ENCODE data around the gene SHB.

SHB gene

GRCh38 chr9:38071470-38072134, 2.6 kb upstream of the SHB start:
- no peak overlapping the region for H3K4me3 ChIP-seq
- no peak for TF ChIP-seq CTCF (IDR thresholded peaks at IDR 0.05)
- peaks cover 0 to 23% (median 13%) of the 10 kb centered on the region in 4 donors for H3K4me1 ChIP-seq
- no peaks in the 10 kb centered on the region for H3K27me3 ChIP-seq
- H3K9me3 ChIP-seq: no peaks in the 10 kb centered on the region
- no peak overlapping the region for H3K27ac ChIP-seq
- intact Hi-C loops (cut with DNase I; ENCODE audit: low total_unique reads): loop anchor here (5.0 to 10.0 kb wide), 2 partner anchors 169 to 343 kb away; partner anchors contain the start of gene SLC25A51
- no peaks in the 10 kb centered on the region for H3K36me3 ChIP-seq
- no peak for DNase-seq

- Histone ChIP-seq H3K36me3 (no peaks in the 10 kb centered on the region), H3K27me3 (no peaks in the 10 kb centered on the region), H3K4me1 (peaks cover 0 to 50% (median 41%) of the 10 kb centered on the region in 4 donors), H3K4me3 (peak overlapping the region; percentile 96 to 98), H3K9me3 (no peaks in the 10 kb centered on the region), H3K27ac (peak overlapping the region; percentile 94 to 98)
- peak in 1 of 2 donors; percentile 65 for DNase-seq
- intact Hi-C loops (cut with DNase I; ENCODE audit: low total_unique reads): no loop called here
- TF ChIP-seq CTCF (IDR thresholded peaks at IDR 0.05): no peak
These were observed 957 bp downstream of the SHB start for GRCh38 chr9:38067859-38068681.

GRCh38 chr9:38066914-38067858, 1.8 kb downstream of the SHB start:
- H3K27me3 ChIP-seq: no peaks in the 10 kb centered on the region
- intact Hi-C loops (cut with DNase I; ENCODE audit: low total_unique reads): no loop called here
- H3K36me3 ChIP-seq: no peaks in the 10 kb centered on the region
- no peaks in the 10 kb centered on the region for H3K9me3 ChIP-seq
- H3K4me1 ChIP-seq: peaks cover 0 to 59% (median 46%) of the 10 kb centered on the region in 4 donors
- DNase-seq: peak; percentile 66 to 89
- H3K27ac ChIP-seq: peak overlapping the region; percentile 94 to 98
- TF ChIP-seq CTCF (IDR thresholded peaks at IDR 0.05): no peak
- H3K4me3 ChIP-seq: peak overlapping the region; percentile 96 to 98

- no peaks in the 10 kb centered on the region for H3K9me3 ChIP-seq
- intact Hi-C loops (cut with DNase I; ENCODE audit: low total_unique reads): no loop called here
- peak overlapping the region; percentile 96 to 98 for H3K4me3 ChIP-seq
- peaks cover 0 to 66% (median 49%) of the 10 kb centered on the region in 4 donors for H3K4me1 ChIP-seq
- peak overlapping the region; percentile 94 to 98 for H3K27ac ChIP-seq
- no peaks in the 10 kb centered on the region for H3K27me3 ChIP-seq
- no peak for DNase-seq
- no peaks in the 10 kb centered on the region for H3K36me3 ChIP-seq
- TF ChIP-seq CTCF (IDR thresholded peaks at IDR 0.05): no peak
These were observed 2.7 kb downstream of the SHB start for GRCh38 chr9:38066197-38066913.
